ENCODE measurements around the gene RNF112. TPM values are rescaled to one million over a fixed set of nuclear protein-coding genes. Genes with fewer than 3 reads are reported as not detected.

RNF112 gene
- total and polyA plus RNA-seq, 2 of the 8 experiments (the other 6 are each of a cell fraction or from before 2014, with no cell fraction given) = 1.1 to 2.2 TPM

- H2AK5ac ChIP-seq (ENCODE audit: low read depth, low read length) = no peak overlapping the region
- H3K4me2 ChIP-seq (ENCODE audit: insufficient read depth in 1 of 2, low read depth in 2 of 2, low read length in 2 of 2) = no peak overlapping the region
- ChIA-PET CTCF (ENCODE audit: partially characterized antibody) (interaction anchor here (0.6 to 6.7 kb wide), 22 partner anchors 9 to 401 kb away, joined by 3 to 66 read pairs (median 6); partner anchors contain the start of genes MAPK7 and MFAP4), POLR2A (ENCODE audit: partially characterized antibody) (interaction anchor here (0.7 to 6.2 kb wide), 8 partner anchors 11 to 102 kb away, joined by 3 to 32 read pairs (median 4); partner anchors contain the start of genes MAPK7 and MFAP4)
- H2BK12ac ChIP-seq (ENCODE audit: low read depth, low read length) = no peak overlapping the region
- 86% methylated on average over 14 of the region's 14 CpGs; no CpG with 5 or more reads in 1 of the 2 experiments for WGBS, 2 experiments (ENCODE audit: extremely low coverage in 1 of 2, insufficient coverage in 1 of 2, insufficient read length in 1 of 2, insufficient replicate concordance in 2 of 2, low coverage in 1 of 2, low lambda C conversion rate in 2 of 2, missing lambda C conversion rate in 1 of 2)
- H3K27ac ChIP-seq (ENCODE audit: low read depth, low read length) = no peak overlapping the region
- no peak overlapping the region for H4K5ac ChIP-seq (ENCODE audit: insufficient read length, low read depth, low read length)
- no peaks in the 10 kb centered on the region for H4K20me1 ChIP-seq (replicated peaks in 1 of 2; ENCODE audit: control insufficient read depth in 1 of 2, insufficient read depth in 2 of 2, low read length in 2 of 2)
- peaks cover 0 to 9% (median 3%) of the 10 kb centered on the region in 4 experiments; a peak in 4 of 7 replicates for H3K4me1 ChIP-seq (replicated peaks in 1 of 4; ENCODE audit: control insufficient read depth in 3 of 4, insufficient read depth in 4 of 4, low read length in 3 of 4)
- 0 out of 2 replicates have a peak overlapping the region, but pooled peaks have one; percentile 72 for H2BK15ac ChIP-seq (ENCODE audit: low read length)
- H3K14ac ChIP-seq (ENCODE audit: insufficient read length) = no peak overlapping the region
- H3K79me2 ChIP-seq (ENCODE audit: control insufficient read depth in 1 of 2, insufficient read depth in 2 of 2, low read length in 2 of 2) = no peaks in the 10 kb centered on the region
- H3K9me3 ChIP-seq (ENCODE audit: insufficient read depth in 2 of 2, low read depth in 1 of 2, low read length in 1 of 2) = no peaks in the 10 kb centered on the region
- no peak for TF ChIP-seq NRF1 (IDR thresholded peaks at IDR 0.05; ENCODE audit: low read depth, low read length)
- no peak for TF ChIP-seq POU5F1 (IDR thresholded peaks at IDR 0.05; ENCODE audit: low read depth, low read length)
- TF ChIP-seq CHD1 (IDR thresholded peaks at IDR 0.05; ENCODE audit: low read depth, low read length) = no peak
- no peak for TF ChIP-seq SUZ12 (IDR thresholded peaks at IDR 0.05; ENCODE audit: low read length)
- no peak for TF ChIP-seq JUND (IDR thresholded peaks at IDR 0.05; ENCODE audit: low read length)
- TF ChIP-seq CTBP2 (IDR thresholded peaks at IDR 0.05; ENCODE audit: borderline replicate concordance, insufficient read depth, insufficient read length, low read length) = no peak
- TF ChIP-seq GABPA (IDR thresholded peaks at IDR 0.05; ENCODE audit: borderline replicate concordance, insufficient read depth, low read length) = no peak
- TF ChIP-seq PHF8 (conservative IDR thresholded peaks at IDR 0.05; ENCODE audit: low read depth, low read length) = no peak
- no peak for TF ChIP-seq SIN3A (conservative IDR thresholded peaks at IDR 0.05 in 1 of 2, IDR thresholded peaks at IDR 0.05 in 1 of 2; ENCODE audit: low read depth in 1 of 2, low read length in 2 of 2)
- TF ChIP-seq RBBP5 (IDR thresholded peaks at IDR 0.05; ENCODE audit: borderline replicate concordance, low read depth, low read length) = no peak
- TF ChIP-seq MAX (IDR thresholded peaks at IDR 0.05) = no peak
- H2BK5ac ChIP-seq (ENCODE audit: low read depth, low read length) = no peak overlapping the region
- H3K79me1 ChIP-seq (ENCODE audit: low read depth, low read length) = no peaks in the 10 kb centered on the region
- H3K9ac ChIP-seq (replicated peaks in 1 of 4; ENCODE audit: extremely low read depth in 1 of 4, low read depth in 3 of 4, low read length in 3 of 4) = no peak overlapping the region
- H3K23me2 ChIP-seq (ENCODE audit: low read depth, low read length) = peaks cover 6% of the 10 kb centered on the region; the same call in 1 of the 2 replicates
- H4K91ac ChIP-seq (replicated peaks; ENCODE audit: insufficient read length, low read length) = no peak overlapping the region
- H3K36me3 ChIP-seq (ENCODE audit: control insufficient read depth in 2 of 4, insufficient read depth in 4 of 4, low read length in 3 of 4) = no peaks in the 10 kb centered on the region
- H2AFZ ChIP-seq (ENCODE audit: low read length) = no peak overlapping the region
- H4K8ac ChIP-seq (ENCODE audit: extremely low read depth, insufficient read depth, low read length) = peak overlapping the region; percentile 60; the same call in 1 of the 2 replicates
- FAIRE-seq (no peak), DNase-seq (ENCODE audit: low read depth in 1 of 2, low spot score in 2 of 2) (no peak)
- no peak overlapping the region for H2BK120ac ChIP-seq (replicated peaks; ENCODE audit: low read depth, low read length)
- no peak overlapping the region for H3K18ac ChIP-seq (ENCODE audit: extremely low read depth, low read length)
- H3K23ac ChIP-seq (ENCODE audit: insufficient read length) = no peak overlapping the region
- H2BK20ac ChIP-seq (ENCODE audit: low read length) = no peak overlapping the region
- H3K56ac ChIP-seq (replicated peaks; ENCODE audit: insufficient read length, low read depth, low read length) = no peak overlapping the region
- H3K4ac ChIP-seq (replicated peaks; ENCODE audit: insufficient read length, low read depth, low read length) = no peak overlapping the region
- no peak overlapping the region for H3K4me3 ChIP-seq (ENCODE audit: extremely low read depth in 1 of 4, insufficient read depth in 2 of 4, low read depth in 3 of 4, low read length in 4 of 4)
- H3K27me3 ChIP-seq (replicated peaks in 1 of 4; ENCODE audit: control insufficient read depth in 3 of 4, extremely low read depth in 1 of 4, insufficient read depth in 3 of 4, low read length in 3 of 4) = no peaks in the 10 kb centered on the region; a peak in 1 of 7 replicates
Measured at GRCh38 chr17:19364699-19365498, 46.1 kb upstream of the RNF112 start.

All from H1 (cell line).